HG03095 (cell line): Measurements from ENCODE around the gene EMC9.
A peak's percentile ranks its signal among the peaks of the same experiment; 100 is the strongest.

ENCODE experiments used
- ATAC-seq: cut with Tn5 transposase; IDR thresholded peaks from one replicate; pipeline ENCODE4 v1.9.1; 2021; ENCODE audit warnings: moderate library complexity; ENCODE audit not compliant: unreplicated experiment

EMC9 gene

GRCh38 chr14:24177041-24177825, 35.8 kb upstream of the EMC9 start:
- no peak for ATAC-seq

GRCh38 chr14:24176599-24176998, 35.2 kb upstream of the EMC9 start:
- no peak for ATAC-seq

DNA sequence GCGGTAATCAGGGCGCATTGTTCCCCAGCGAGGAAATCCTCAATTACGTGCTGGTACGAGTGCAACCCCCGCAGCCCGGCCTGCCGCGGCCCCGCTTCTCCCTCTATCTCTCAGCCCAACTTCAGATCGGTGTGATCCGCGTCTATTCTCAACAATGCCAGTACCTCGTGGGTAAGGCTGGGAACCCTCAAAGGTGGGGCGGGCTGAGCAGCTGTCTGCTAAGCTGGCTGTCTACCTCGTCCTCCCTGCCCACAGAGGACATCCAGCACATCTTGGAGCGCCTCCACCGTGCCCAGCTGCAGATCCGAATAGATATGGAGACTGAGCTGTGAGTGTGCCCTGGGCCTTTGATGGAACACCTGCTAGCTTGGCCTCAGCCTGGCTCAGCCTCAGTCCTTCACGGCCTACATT, 31.5 kb upstream of the EMC9 start:
- no peak for ATAC-seq

DNA sequence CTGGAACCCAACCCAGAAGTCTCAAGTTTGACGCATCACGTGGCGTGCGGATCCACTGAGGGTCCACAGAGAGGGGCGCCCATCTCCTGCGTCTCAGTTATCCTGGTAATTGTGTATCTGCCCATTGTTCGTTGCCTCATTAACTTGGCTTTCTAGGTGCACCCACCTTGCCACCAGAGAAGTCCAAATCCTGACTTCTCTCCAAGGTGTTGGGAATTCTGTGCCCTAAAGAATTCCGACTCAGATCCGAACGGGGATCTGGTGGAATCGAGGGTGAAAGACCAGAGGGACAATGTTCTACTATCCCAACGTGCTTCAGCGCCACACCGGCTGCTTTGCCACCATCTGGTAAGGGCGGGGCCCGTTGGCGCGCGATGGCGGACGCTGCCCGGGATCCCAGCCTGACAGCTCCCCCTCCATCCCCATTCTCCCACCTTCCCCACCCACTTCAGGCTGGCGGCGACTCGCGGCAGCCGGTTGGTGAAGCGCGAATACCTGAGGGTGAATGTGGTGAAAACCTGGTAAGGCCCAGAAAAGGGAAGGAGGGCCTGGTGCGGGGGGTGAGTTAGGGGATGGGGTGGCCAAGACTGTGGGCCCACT, 31.0 kb upstream of the EMC9 start:
- ATAC-seq = no peak

- peak; percentile 87 for ATAC-seq
These were observed 30.2 kb upstream of the EMC9 start, which contains the start of gene REC8 for GRCh38 chr14:24171422-24172260. Gene REC8 (plus strand): TSS chr14:24172080. CDS start chr14:24172553, 473 bp downstream.

- ATAC-seq = no peak
These were observed 26.2 kb upstream of the EMC9 start for GRCh38 chr14:24167469-24168114.

DNA sequence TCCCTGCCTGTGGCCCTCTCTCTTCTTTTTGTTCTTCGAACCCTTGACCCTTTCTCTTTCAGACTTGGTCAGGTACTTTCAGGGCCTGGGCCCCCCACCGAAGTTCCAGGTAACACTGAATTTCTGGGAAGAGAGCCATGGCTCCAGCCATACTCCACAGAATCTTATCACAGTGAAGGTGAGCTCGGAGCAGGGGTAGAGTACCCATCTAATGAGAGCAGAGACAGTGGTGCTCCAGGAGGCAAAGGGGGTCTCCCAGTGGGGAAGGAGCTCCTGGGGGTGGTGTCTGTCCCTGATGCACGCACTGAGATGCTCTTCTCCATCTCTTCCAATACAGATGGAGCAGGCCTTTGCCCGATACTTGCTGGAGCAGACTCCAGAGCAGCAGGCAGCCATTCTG, 24.4 kb upstream of the EMC9 start:
- ATAC-seq = no peak

DNA sequence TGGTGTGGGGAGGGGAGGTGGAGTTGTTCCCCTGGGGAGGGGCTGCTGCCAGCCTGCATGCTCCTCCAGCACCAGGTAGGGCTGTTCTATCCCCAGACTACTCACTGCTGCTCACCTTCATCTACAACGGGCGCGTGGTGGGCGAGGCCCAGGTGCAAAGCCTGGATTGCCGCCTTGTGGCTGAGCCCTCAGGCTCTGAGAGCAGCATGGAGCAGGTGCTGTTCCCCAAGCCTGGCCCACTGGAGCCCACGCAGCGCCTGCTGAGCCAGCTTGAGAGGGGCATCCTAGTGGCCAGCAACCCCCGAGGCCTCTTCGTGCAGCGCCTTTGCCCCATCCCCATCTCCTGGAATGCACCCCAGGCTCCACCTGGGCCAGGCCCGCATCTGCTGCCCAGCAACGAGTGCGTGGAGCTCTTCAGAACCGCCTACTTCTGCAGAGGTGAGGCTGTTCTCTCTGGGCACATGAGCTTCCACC, 23.2 kb upstream of the EMC9 start:
- ATAC-seq = no peak

- no peak for ATAC-seq
These were observed 20.7 kb upstream of the EMC9 start for GRCh38 chr14:24162093-24162492.

- peak; percentile 83 for ATAC-seq
These were observed 19.7 kb upstream of the EMC9 start, which contains the start of gene IRF9 for GRCh38 chr14:24160850-24161804. Gene IRF9 (plus strand): TSS chr14:24161265. CDS start chr14:24162145, 880 bp downstream.

DNA sequence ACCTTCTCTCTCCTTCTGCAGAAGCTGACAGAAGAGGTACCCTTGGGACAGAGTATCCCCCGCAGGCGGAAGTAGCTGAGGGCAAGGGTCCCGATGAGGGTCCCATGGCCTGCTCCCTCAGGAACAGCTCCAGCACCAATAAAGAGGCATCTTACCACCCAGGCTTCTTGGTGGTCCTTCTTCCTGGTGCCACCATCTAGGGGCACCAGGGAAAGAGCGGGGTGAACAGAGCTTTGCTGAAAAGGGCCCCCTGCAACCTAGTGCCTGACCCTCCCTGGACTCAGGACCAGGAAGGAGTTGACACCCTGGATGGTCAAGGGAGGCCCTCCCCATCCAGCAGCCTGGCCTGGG, 19.1 kb upstream of the EMC9 start:
- ATAC-seq = no peak

GRCh38 chr14:24159777-24160498, 18.5 kb upstream of the EMC9 start:
- no peak for ATAC-seq

- ATAC-seq = no peak
These were observed 15.9 kb upstream of the EMC9 start for GRCh38 chr14:24157331-24157730.

DNA sequence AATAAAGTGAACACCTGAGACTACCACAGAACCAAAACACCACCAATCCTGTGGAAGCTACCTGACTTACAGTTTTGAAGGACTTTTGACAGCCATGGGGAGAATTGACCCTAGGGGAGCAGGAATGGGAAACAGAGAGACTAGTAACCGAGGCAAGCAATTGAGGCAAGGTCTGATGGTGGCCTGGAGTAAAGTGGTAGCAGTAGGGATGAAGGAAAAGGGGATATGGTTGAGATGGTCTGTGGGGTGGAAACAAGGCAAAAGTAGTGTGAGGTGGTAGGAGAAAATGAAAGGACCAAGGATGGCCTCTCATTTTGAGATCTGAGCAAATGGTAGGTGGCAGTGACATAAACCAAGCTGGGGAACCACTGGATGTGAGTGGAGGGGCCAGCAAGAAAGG, 15.4 kb upstream of the EMC9 start:
- ATAC-seq = no peak

- no peak for ATAC-seq
These were observed 13.7 kb upstream of the EMC9 start for GRCh38 chr14:24155100-24155499.

DNA sequence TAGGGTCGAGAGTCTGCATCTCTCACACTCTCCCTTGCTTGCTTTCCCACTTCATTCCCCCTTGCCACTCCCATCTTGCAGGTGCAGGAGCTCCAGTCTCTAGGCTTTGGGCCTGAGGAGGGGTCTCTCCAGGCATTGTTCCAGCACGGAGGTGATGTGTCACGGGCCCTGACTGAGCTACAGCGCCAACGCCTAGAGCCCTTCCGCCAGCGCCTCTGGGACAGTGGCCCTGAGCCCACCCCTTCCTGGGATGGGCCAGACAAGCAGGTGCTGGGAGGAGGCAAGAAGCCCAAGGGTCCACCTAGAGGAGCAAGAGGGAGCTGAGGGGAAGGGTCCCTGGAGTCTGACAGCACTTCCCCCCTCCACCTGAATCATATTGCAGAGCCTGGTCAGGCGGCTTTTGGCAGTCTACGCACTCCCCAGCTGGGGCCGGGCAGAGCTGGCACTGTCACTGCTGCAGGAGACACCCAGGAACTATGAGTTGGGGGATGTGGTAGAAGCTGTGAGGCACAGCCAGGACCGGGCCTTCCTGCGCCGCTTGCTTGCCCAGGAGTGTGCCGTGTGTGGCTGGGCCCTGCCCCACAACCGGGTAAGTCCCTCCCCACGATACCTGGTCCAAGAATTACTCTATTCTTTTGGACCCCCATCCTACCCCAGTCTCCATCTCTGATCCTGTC, 10.2 kb upstream of the EMC9 start:
- no peak for ATAC-seq

GRCh38 chr14:24150993-24151392, 9.6 kb upstream of the EMC9 start:
- ATAC-seq = no peak

DNA sequence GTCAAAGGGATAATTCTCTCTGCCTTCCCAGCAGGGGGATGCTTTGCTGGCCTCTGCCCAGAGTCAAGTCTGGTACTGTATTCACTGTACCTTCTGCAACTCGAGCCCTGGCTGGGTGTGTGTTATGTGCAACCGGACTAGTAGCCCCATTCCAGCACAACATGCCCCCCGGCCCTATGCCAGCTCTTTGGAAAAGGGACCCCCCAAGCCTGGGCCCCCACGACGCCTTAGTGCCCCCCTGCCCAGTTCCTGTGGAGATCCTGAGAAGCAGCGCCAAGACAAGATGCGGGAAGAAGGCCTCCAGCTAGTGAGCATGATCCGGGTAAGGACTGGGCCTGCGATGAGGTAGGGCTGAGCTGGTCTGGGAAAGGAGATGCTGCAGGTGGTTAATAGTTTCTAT, 9.2 kb upstream of the EMC9 start:
- no peak for ATAC-seq

- ATAC-seq = no peak
These were observed 8.7 kb upstream of the EMC9 start for GRCh38 chr14:24150061-24150460.
